Measurements from ENCODE around the gene PLRG1. TPM values are rescaled to one million over a fixed set of nuclear protein-coding genes. Genes with fewer than 3 reads are reported as not detected.

The PLRG1 gene
- total RNA-seq, 2 donors from 2014 or later, result 18.4 to 42.5 TPM

DNA sequence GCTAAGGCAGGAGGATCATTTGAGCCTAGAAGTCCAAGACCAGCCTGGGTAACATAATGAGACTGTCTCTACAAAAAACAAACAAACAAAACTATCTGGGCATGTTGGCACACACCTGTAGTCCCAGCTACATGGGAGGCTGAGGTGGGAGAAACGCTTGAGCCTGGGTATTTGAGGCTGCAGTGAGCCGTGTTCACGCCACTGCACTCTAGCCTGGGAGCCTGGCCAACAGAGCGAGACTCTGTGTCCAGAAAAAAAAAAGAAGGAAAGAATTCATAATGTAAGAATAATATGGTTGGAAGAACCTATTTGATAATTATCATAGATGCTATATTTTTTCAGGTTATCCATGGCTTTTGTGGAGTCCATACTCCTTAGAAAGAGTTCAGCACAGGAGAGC lies 32.6 kb downstream of the PLRG1 start:
- ATAC-seq (ENCODE audit: insufficient number of reproducible peaks, low FRiP score, low read depth) (no peak), DNase-seq (ENCODE audit: low spot score) (no peak)
- TF ChIP-seq, protein P1, sequence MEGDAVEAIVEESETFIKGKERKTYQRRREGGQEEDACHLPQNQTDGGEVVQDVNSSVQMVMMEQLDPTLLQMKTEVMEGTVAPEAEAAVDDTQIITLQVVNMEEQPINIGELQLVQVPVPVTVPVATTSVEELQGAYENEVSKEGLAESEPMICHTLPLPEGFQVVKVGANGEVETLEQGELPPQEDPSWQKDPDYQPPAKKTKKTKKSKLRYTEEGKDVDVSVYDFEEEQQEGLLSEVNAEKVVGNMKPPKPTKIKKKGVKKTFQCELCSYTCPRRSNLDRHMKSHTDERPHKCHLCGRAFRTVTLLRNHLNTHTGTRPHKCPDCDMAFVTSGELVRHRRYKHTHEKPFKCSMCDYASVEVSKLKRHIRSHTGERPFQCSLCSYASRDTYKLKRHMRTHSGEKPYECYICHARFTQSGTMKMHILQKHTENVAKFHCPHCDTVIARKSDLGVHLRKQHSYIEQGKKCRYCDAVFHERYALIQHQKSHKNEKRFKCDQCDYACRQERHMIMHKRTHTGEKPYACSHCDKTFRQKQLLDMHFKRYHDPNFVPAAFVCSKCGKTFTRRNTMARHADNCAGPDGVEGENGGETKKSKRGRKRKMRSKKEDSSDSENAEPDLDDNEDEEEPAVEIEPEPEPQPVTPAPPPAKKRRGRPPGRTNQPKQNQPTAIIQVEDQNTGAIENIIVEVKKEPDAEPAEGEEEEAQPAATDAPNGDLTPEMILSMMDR (IDR thresholded peaks at IDR 0.05), result no peak

DNA sequence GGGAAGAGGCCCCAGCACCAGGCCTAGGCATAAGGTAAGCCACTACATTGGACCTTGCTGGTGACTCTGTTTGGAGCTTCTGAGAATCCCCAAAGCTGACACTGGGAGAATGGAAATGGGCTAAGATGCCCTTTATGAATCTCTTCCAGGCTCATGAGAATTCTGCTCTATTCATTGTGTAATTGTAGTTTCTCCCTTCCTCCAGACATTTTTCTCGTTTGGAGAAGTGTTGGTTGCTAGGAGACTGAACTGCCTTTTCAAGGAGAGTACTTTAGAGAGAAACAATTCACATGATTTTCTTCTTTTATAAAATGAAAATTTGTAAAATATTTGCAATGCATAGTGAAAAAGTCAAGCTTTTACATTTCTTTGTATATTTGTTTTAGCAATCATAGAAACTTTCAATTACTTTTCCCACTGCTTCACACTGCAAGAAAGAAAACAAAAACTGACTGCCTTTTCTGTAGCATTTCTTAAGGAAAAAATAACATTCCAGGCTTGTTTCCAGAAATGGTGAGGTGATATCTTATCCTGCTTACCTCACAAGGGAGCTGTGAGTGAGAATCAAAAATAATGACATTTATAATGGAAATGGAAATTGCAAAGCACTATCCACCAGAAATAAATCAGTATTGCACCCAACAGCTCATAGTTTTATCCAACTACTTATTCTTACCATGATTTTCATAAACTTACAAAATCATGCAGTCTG lies 33.7 kb downstream of the PLRG1 start:
- H3K27me3 ChIP-seq (replicated peaks; ENCODE audit: insufficient read depth), result no peaks in the 10 kb centered on the region
- no peak overlapping the region for H3K27ac ChIP-seq
- no peaks in the 10 kb centered on the region for H3K36me3 ChIP-seq
- ATAC-seq (ENCODE audit: insufficient number of reproducible peaks, low FRiP score, low read depth) (no peak), DNase-seq (ENCODE audit: low spot score) (no peak)
- no peaks in the 10 kb centered on the region for H3K9me3 ChIP-seq
- H3K4me3 ChIP-seq, result no peak overlapping the region
- H3K4me1 ChIP-seq (ENCODE audit: control insufficient read depth in 1 of 2, low read depth in 2 of 2), result no peaks in the 10 kb centered on the region
- TF ChIP-seq, protein P1 (IDR thresholded peaks at IDR 0.05), result no peak

More for the DNA sequence above, 32.6 kb downstream of the PLRG1 start:
- Histone ChIP-seq H3K27me3 (replicated peaks; ENCODE audit: insufficient read depth) (no peaks in the 10 kb centered on the region), H3K4me3 (no peak overlapping the region), H3K9me3 (no peaks in the 10 kb centered on the region), H3K36me3 (no peaks in the 10 kb centered on the region), H3K4me1 (ENCODE audit: control insufficient read depth in 1 of 2, low read depth in 2 of 2) (no peaks in the 10 kb centered on the region), H3K27ac (no peak overlapping the region)

DNA sequence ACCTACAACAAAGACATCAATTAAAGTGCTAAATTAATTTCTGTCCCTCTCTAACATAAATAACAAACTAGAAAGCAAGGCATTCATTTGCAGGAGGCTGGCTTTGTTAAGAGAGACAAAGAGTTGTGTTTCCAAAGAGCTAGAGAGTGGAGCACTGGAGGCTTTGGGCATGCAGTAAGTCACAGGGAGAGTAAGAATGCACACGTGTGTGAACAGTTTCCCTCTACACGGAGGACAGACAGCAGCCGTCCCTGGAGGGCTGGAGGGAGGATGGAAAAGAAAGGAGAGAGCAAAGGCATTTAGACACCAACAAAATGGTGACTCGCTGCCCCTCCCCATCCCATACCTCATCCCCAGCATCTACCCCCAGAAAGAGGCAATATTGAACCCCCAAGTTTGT lies 38.2 kb downstream of the PLRG1 start:
- TF ChIP-seq, protein P1 (IDR thresholded peaks at IDR 0.05), result no peak
- Histone ChIP-seq H3K27me3 (replicated peaks; ENCODE audit: insufficient read depth) (no peaks in the 10 kb centered on the region), H3K4me3 (no peak overlapping the region), H3K9me3 (no peaks in the 10 kb centered on the region), H3K36me3 (no peaks in the 10 kb centered on the region), H3K27ac (no peak overlapping the region), H3K4me1 (ENCODE audit: control insufficient read depth in 1 of 2, low read depth in 2 of 2) (no peaks in the 10 kb centered on the region)
- ATAC-seq (ENCODE audit: insufficient number of reproducible peaks, low FRiP score, low read depth) (no peak), DNase-seq (ENCODE audit: low spot score) (no peak)

DNA sequence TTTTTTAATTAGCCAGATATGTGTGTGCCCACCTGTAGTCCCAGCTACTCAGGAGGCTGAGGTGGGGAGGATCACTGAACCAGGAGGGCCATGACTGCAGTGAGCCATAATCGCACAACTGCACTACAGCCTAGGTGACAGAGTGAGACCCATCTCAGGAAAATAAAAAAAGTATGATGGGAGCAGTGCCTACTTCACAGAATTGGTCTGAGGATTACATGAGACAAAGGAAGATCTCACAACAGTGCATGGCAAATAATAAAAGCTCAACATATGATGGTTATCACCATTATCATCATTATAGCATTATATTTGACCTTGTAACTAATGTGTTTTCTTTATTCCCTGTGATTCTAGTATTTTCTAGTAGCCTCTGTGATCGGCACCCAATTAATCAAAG lies 38.7 kb downstream of the PLRG1 start:
- Histone ChIP-seq H3K4me3 (no peak overlapping the region), H3K27me3 (replicated peaks; ENCODE audit: insufficient read depth) (no peaks in the 10 kb centered on the region), H3K36me3 (no peaks in the 10 kb centered on the region), H3K9me3 (no peaks in the 10 kb centered on the region), H3K27ac (no peak overlapping the region), H3K4me1 (ENCODE audit: control insufficient read depth in 1 of 2, low read depth in 2 of 2) (no peaks in the 10 kb centered on the region)
- TF ChIP-seq, protein P1 (IDR thresholded peaks at IDR 0.05), result no peak
- DNase-seq (ENCODE audit: low spot score) (no peak), ATAC-seq (ENCODE audit: insufficient number of reproducible peaks, low FRiP score, low read depth) (no peak)

DNA sequence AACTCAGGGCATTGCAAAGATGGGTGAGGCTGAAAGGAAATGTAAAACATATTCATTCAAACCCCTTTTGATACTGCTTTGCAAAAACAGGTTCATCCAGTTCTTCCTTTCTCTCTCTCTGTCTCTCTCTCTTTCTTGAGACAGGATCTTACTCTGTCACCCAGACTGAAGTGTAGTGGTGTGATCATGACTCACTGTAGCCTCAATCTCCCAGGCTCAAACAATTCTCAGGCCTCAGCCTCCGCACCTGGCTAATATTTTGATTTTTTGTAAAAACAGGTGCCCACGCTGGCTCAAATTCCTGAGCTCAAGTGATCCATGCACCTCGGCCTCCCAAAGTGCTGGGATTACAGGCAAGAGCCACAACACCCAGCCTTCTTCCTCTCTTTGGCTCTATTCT lies 43.0 kb downstream of the PLRG1 start:
- Histone ChIP-seq H3K27me3 (replicated peaks; ENCODE audit: insufficient read depth) (no peaks in the 10 kb centered on the region), H3K36me3 (no peaks in the 10 kb centered on the region), H3K9me3 (no peaks in the 10 kb centered on the region), H3K27ac (no peak overlapping the region), H3K4me3 (no peak overlapping the region), H3K4me1 (ENCODE audit: control insufficient read depth in 1 of 2, low read depth in 2 of 2) (no peaks in the 10 kb centered on the region)
- DNase-seq (ENCODE audit: low spot score), result no peak
- ATAC-seq (ENCODE audit: insufficient number of reproducible peaks, low FRiP score, low read depth), result no peak
- TF ChIP-seq, protein P1 (IDR thresholded peaks at IDR 0.05), result no peak
